Left ventricle myocardium inferior (tissue), 1 donor: ENCODE data around the gene PCNX1. TPM values are rescaled to one million over a fixed set of nuclear protein-coding genes. Genes with fewer than 3 reads are reported as not detected.

Experiments used
- DNase-seq: peaks from one replicate; pipeline ENCODE4 v3.0.0-alpha.2; 2020
- H3K27ac ChIP-seq: fragments of 200-600 bp; replicated peaks from 2 replicates; pipeline ENCODE4 v1.8.0; 2021
- H3K27me3 ChIP-seq: fragments of 200-600 bp; 2 replicates; pipeline ENCODE4 v1.8.0; 2021; ENCODE audit warnings: low read depth
- H3K36me3 ChIP-seq: fragments of 200-600 bp; 2 replicates; pipeline ENCODE4 v1.8.0; 2021
- H3K4me1 ChIP-seq: fragments of 200-600 bp; 2 replicates; pipeline ENCODE4 v1.8.0; 2021
- H3K4me3 ChIP-seq: fragments of 200-600 bp; 2 replicates; pipeline ENCODE4 v1.8.0; 2021; ENCODE audit warnings: mild to moderate bottlenecking, moderate library complexity
- H3K9me3 ChIP-seq: fragments of 200-600 bp; replicated peaks from 2 replicates; pipeline ENCODE4 v1.8.0; 2021
- CTCF ChIP-seq: fragments of 200-600 bp; IDR thresholded peaks from 2 replicates; pipeline ENCODE4 v1.8.0; 2021; ENCODE audit warnings: antibody characterized with exemption, mild to moderate bottlenecking, borderline replicate concordance
- intact Hi-C: fragments of 100-400 bp; cut with micrococcal nuclease; formaldehyde crosslinking; loops from one replicate; pipeline ENCODE4 v1.11.0; 2022
- total RNA-seq: library from RNA; stranded (reverse); fragmentation: NEBNext Ultra II Directional; extraction: Animal tissue kit (Norgen Biotek cat#: 25700); gene quantifications from one replicate; pipeline ENCODE4 v1.2.1, GENCODE V29; 2021
- donor health status: DM: no; HTN: yes; CAD: no; lungs with severe emphysema.

PCNX1 gene
- total RNA-seq, 1 donor from 2014 or later = 35.2 TPM

GRCh38 chr14:71108398-71109119 lies 201.3 kb downstream of the PCNX1 start:
- TF ChIP-seq CTCF = no peak
- Histone ChIP-seq H3K4me1 (peaks cover 9% of the 10 kb centered on the region), H3K4me3 (no peak overlapping the region), H3K27me3 (no peaks in the 10 kb centered on the region), H3K9me3 (no peaks in the 10 kb centered on the region), H3K27ac (no peak overlapping the region), H3K36me3 (peaks cover 54% of the 10 kb centered on the region)
- intact Hi-C loops = no loop called here
- DNase-seq = no peak

DNA sequence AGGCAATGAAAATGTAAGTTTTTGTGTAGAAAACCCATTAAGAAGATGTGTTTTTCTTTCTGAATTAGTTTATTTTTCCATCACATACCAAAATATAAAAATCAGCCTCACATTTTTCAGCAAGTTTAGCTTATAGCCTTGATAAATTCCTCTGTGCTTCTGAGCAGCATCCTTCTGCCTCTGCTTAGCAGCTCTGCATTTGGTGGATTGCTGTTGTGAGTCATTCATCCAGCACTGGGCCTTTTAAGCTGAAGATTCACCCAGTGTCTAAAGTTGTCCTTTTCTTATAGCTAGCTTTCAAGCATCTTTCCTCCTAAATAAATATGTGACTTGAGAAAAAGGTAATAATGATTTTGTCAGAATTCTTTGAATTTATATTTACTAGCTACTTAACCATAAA lies 206.1 kb downstream of the PCNX1 start:
- intact Hi-C loops = no loop called here
- H3K9me3 ChIP-seq = no peaks in the 10 kb centered on the region
- no peak for TF ChIP-seq CTCF

DNA sequence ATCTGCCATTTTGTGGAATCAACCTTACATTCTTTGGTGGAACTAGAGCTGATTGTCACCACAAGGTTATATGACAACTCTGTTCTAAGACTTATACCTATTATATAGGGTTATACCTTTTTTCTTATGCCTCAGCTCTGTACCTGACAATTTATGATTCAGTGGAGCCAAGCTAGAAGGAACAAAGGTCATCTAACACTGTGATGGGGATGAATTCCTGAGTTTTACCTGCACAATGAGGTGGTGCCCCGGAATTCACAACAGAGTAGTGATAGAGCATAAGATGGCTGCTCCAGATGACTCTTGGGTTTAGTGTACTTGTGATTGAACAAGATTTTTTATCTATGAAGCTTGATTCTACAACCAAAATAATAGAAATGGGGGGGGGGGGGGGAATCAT lies 207.3 kb downstream of the PCNX1 start:
- H3K4me3 ChIP-seq = no peak overlapping the region
- H3K4me1 ChIP-seq = no peaks in the 10 kb centered on the region
- peaks cover 14% of the 10 kb centered on the region for H3K36me3 ChIP-seq
- intact Hi-C loops = no loop called here
- H3K27me3 ChIP-seq = no peaks in the 10 kb centered on the region
- no peak for DNase-seq
- no peaks in the 10 kb centered on the region for H3K9me3 ChIP-seq
- no peak overlapping the region for H3K27ac ChIP-seq
- TF ChIP-seq CTCF = no peak

More for the DNA sequence above, 206.1 kb downstream of the PCNX1 start:
- no peak for DNase-seq
- Histone ChIP-seq H3K4me3 (no peak overlapping the region), H3K27ac (no peak overlapping the region), H3K27me3 (no peaks in the 10 kb centered on the region), H3K36me3 (peaks cover 26% of the 10 kb centered on the region), H3K4me1 (no peaks in the 10 kb centered on the region)

DNA sequence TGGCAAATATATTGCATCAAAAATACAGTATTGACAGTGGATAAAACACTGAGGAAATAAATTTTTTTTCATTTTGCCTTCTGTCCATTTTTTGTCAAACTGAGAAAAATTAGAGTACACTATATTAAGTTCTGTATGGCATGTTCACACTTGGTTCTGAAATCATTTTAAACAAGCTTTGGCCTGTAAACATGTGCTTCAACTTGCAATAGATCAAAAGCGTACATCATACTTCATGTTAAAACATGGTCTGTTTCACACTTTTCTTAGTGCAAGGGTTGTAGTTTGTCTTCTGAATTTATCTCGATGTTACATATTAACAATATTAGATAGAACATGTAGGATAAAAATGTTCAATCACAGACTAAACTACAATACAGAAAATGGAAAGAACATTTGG lies 208.0 kb downstream of the PCNX1 start:
- H3K36me3 ChIP-seq = peaks cover 7% of the 10 kb centered on the region
- no peak for DNase-seq
- no peak overlapping the region for H3K4me3 ChIP-seq
- H3K27ac ChIP-seq = no peak overlapping the region
- H3K27me3 ChIP-seq = no peaks in the 10 kb centered on the region
- H3K4me1 ChIP-seq = no peaks in the 10 kb centered on the region
- no peaks in the 10 kb centered on the region for H3K9me3 ChIP-seq
- no peak for TF ChIP-seq CTCF
- intact Hi-C loops = no loop called here

DNA sequence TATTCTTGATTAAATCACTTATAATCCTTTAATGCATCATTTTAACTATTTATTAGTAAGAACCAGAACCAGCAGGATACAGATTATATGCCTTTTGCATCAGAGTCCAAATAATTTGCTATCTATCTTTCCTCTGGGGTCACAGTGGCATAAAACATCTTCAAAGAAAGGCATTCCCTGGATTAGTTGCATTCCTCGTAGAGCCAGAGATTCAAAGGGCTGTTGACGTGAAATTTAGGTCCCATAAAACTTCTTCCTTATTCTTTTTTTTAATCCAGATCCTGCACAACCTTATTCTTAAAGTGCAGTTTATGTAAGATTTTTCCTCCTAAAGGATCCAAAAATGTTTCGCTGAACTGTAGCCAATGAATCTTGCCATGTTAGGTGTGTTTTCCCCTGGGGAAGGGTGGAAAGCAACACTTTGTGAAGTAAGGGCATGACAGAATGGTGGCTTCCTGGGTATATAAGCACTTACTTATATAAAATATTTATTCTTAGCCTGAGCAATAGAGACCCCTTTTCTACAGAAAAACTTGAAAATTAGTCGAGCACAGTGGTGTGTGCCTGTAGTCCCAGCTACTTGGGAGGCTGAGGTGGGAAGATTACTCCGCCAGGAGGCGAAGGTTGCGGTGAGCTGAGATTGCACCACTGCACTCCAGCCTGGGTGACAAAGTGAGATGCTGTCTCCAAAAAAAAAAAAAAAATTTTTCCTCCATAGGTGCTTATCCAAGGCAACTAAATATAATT lies 208.7 kb downstream of the PCNX1 start:
- Histone ChIP-seq H3K36me3 (peaks cover 2% of the 10 kb centered on the region), H3K27me3 (no peaks in the 10 kb centered on the region), H3K4me1 (no peaks in the 10 kb centered on the region), H3K27ac (no peak overlapping the region), H3K4me3 (no peak overlapping the region), H3K9me3 (peaks cover under 1% of the 10 kb centered on the region)
- no peak for DNase-seq
- TF ChIP-seq CTCF = no peak
- intact Hi-C loops = no loop called here
